ENCODE results near the gene PRDM16. TPM values are rescaled to one million over a fixed set of nuclear protein-coding genes. Genes with fewer than 3 reads are reported as not detected.

Gene PRDM16
- total RNA-seq, 1 donor from 2014 or later, result 0.13 TPM

DNA sequence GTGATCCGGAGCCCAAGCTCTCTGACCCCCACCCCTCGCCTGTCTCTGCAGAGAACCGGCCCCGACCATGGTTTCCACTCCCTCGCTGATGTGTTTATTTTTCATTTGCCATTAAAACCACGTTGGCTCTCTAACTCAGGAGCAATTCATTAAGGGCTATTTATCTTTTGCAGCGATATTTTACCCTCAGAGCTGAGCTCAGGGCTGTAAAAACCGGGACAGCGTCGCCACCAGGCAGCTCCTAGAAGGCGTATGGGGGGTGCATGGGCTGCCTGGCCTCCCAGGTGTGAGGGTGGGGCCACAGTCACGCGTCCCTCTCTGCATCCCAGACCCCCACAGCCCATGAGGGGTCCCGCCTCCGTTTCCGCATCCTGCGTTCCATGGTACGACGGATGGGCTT is 71.4 kb downstream of the PRDM16 start:
- DNase-seq (ENCODE audit: low read depth, low spot score), result no peak

DNA sequence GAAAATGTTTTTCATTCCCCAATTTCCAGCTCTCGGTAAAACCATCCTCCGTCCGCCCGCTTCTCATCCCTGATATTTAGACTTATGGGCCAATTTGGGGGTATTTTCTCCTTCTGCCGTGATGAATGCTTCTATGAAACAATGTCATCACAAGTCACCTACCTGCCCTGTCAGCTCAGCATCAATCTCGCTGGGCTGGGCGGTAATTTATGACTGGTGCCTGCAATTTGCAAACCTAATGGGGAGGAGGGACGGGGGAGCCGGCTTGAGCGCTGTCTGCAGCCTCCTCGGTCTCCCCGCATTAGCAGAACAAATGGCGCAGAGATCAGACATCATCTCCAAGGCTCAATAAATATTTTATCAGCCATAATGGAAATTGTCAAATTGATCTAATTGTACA is 72.1 kb downstream of the PRDM16 start:
- DNase-seq (ENCODE audit: low read depth, low spot score), result no peak

DNA sequence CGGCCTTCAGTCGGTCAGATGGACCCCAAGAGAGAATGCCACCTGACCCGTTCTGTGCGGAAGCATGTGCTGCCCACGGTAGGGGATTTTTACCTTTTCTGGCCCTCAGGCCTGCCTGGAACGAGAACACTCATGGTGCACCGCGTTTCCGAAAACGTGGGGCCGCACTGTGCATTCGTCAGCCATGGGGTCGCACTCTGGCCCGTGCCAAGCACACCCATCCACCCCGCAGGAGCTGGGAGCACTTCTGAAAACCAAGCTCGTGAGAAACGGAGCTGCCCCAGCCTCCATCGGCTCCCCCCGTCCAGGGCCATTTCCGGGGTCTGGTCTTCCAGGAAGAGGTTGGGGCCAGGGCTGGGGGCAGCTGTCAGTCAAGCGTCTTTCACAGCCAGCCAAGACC is 72.8 kb downstream of the PRDM16 start:
- DNase-seq (ENCODE audit: low read depth, low spot score), result no peak

DNA sequence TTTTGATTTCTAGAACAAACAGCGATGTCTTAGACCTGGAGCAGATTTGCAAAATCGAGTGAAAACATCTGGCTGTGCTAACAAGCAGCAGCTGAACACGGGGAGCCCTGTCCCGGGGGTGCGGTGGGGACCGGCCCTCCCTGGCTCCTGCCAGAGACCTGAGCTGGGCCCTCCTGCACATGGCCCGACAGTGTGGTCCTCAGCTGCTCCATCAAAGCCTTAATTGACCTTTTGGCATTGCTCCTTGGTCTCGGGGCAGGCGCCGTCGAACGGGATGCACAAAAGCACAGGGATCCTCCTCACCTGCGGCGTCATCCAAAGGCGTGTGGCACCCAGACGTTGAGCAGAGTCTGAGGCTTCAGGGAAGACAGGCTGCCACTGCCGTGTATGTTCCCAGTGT is 73.2 kb downstream of the PRDM16 start:
- DNase-seq (ENCODE audit: low read depth, low spot score), result no peak

DNA sequence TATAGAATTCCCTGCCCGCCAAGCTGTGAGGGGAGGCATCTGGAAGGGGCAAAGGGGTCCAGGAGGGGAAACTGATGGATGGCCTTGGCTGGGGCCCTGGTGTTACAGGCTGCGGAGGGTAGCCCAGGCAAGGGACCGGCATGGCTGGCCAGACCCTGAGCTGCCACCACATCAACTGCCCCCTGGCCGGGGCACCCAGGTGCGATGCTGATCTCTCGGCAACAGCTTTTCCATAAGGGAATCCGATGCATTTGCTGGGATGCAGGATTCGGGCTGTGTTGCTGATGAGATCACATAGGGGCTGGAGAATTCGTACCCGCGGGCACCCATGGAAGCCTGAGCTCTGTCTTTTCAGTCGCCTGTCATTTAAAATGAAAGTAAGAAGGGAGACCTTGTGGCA is 73.7 kb downstream of the PRDM16 start:
- no peak for DNase-seq (ENCODE audit: low read depth, low spot score)

DNA sequence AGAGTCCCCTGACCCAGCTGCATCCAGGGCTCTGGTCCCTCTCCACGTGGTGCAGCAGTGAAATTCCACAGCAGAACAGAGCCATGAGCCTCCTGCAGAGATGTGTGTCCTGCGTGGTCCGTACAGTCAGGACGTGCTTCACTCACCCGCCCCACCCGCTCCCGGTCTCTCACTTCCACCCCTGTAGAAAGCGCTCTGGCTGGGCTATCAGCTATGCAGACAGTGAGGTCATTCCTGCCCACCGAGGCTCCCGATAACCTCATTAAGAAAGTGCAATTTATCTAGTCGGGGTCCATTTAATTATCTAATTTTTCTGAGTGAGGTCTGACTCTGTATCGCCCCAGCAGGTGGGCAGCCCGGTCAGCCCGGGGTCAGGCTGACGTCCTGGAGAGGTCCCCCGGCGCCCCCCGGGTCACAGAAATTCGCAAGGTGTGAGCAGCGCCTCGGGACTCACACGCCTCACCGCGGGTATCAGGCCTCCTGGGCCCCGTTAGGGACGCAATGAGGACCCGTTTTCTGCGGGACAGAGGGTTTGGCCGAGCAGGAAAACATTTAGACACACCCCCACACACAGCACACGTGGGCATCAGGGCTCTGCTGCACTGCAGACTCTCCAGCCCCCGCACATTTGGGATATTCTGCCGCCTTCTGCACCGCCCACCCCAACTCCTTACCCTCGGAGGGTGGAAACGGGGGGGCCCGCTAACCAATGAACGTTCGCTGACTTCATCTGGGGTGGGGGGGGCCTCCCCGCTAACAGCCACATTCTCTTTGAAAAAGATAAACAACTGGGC is 76.7 kb downstream of the PRDM16 start:
- no peak for DNase-seq (ENCODE audit: low read depth, low spot score)

DNA sequence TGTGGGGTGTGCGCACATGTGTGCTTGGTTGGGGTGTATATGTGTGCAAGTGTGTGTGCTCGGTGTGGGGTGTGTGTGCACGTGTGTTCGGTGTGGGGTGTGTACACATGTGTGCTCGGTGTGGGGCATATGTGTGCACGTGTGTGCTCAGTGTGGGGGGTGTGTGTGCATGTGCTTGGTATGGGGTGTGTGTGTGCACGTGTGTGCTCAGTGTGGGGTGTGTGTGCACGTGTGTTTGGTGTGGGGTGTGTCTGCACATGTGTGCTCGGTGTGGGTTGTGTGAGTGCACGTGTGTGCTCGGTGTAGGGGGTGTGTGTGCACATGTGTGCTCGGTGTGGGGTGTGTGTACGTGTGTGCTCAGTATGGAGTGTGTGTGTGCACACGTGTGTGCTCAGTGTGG is 77.5 kb downstream of the PRDM16 start:
- no peak for DNase-seq (ENCODE audit: low read depth, low spot score)

DNA sequence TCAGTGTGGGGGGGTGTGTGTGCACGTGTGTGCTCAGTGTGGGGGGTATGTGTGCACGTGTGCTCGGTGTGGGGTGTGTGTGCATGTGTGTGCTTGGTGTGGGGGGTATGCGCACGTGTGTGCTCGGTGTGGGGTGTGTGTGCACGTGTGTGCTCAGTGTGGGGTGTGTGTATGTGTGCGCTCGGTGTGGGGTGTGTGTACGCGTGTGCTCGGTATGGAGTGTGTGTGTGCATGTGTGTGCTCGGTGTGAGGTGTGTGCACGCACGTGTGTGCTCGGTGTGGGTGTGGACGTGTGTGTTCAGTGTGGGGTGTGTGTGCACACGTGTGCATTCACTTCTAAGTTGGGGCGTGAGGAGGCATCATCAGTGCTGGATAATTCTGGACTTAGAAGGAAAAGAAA is 77.9 kb downstream of the PRDM16 start:
- no peak for DNase-seq (ENCODE audit: low read depth, low spot score)

DNA sequence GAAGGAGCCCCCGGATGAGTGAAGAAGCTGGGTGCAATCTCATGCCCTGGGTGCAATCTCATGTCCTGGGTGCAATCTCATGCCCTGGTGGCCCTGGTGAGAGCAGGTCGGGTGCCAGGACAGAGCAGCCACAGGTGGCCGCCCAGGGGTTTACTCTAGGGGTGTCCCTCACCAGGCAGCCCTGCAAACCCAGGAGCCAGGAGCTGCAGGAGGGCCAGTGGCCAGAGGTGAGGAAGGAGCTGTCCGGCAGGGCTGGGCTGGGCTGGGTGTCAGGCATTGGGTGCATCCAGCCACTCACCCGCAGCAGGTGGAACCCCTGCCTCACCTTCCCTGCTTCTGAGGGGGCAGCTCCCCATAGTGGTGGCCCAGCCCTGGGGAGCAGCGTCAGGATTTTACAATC is 79.2 kb downstream of the PRDM16 start:
- DNase-seq (ENCODE audit: low read depth, low spot score), result no peak

DNA sequence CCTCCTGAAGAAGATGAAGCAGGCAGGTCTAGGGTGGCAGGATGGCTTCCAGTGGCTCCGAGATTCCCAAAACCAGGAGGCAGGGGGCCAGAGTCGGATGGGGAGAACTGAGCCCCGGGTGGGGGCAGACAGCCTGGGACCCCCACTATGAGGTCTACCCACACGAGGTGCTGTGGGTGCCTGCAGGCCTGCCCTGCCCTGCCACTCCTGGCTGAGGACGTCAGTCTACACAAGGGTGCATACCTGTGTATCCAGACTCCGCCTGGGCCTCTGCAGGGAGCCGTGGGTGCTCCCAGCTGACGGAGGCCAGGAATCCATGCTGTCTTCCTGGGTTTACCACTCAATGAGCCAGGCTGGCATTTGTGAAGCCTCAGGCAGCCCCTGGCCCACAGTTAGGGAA is 80.3 kb downstream of the PRDM16 start:
- DNase-seq (ENCODE audit: low read depth, low spot score), result no peak

DNA sequence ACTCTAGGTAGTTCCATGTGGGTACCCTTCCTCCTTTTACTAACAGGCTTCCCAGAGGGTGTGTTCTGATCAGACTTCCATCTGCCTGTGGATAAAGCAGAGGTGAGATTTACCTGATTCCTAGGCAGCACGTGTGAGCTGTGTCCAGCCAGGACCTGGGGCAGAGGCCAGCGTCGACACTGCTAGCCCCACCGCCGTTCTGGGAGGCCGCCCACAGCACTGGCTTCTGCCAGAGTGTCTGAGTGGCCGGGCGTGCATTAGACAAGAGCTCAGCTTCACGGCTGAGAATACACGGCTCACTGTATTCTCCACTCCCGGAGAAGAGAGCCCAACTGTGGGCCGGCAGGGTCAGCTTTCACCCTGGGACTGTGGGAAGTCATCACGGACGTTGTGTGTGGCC is 82.5 kb downstream of the PRDM16 start:
- no peak for DNase-seq (ENCODE audit: low read depth, low spot score)

DNA sequence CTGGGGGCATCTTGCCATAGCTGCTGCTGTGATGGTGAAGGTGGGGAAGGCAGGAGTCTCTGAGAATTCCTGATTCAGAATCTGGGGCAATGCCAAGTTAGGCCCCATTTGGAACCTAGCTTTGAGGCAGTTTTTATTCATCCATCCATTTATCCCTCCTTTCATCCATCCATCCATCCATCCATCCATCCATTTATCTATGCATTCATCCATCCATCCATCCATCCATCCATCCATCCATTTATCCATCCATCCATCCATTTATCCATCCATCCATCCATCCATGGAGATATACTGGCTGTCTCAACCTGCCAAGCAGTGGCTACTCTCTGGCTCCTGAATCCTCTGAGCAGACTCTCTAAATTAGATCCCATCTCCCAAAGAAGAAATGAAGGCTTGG is 83.1 kb downstream of the PRDM16 start:
- no peak for DNase-seq (ENCODE audit: low read depth, low spot score)

DNA sequence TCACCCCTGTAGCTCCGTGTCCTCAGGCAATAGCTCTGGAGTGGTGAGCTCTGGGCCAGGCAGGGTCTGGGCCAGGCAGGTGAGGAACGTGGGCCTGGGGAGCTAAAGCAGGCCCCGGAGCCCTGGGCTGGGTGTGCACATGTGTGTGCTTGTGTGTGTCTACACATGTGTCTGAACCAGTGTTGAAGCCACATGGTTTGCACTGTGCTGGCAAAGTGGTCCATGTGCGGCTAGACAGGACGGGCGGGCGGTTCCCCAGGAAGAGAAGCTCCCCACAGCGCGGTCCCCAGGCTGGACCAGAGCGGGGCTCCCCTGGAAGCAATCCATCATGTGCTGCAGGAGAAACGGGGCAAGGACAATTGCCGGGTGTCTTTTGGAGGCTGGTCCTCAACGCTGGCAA is 84.2 kb downstream of the PRDM16 start:
- no peak for DNase-seq (ENCODE audit: low read depth, low spot score)

DNA sequence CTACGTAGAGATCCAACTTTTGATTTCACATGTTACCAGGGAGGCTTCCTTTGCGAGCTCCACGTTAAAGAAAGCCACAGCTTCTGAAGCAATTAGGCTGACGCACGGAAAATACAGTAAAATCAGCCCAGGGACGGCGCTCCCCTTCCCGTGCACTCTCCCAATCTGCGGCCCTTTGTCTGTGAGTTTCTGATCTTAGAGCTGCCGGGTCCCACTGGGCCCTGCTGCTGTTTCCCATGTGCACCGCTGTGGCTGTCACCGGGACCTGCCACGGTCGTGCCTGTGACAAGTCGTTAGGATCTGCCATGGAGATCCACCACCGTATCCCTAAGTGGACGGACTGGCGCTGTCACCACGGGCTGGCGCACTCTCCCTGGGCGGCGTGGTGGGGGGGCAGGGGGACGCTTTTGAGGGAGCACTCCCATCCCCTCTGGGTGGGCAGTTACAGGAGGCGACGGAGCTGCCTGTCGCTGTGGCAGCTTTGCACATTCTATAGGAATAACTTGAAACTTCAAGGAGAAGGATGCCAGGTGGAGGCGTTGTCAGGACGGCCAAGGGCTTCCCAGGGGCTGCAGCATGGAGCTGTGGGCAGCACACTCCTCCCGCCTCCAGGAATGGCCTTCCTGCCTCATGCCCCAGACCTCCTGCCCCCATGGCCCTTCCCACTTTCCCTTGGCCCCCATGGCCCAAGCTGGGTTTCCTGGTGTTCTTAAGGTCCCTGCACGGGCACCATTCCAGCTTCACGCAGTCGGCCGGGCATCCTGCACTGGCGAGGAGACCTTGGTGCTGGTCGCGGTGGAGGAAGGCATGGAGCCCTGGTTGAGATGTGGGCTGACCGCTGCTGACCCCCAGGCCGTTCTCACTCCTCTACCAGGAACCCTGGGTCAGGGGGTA is 85.1 kb downstream of the PRDM16 start:
- no peak for DNase-seq (ENCODE audit: low read depth, low spot score)

DNA sequence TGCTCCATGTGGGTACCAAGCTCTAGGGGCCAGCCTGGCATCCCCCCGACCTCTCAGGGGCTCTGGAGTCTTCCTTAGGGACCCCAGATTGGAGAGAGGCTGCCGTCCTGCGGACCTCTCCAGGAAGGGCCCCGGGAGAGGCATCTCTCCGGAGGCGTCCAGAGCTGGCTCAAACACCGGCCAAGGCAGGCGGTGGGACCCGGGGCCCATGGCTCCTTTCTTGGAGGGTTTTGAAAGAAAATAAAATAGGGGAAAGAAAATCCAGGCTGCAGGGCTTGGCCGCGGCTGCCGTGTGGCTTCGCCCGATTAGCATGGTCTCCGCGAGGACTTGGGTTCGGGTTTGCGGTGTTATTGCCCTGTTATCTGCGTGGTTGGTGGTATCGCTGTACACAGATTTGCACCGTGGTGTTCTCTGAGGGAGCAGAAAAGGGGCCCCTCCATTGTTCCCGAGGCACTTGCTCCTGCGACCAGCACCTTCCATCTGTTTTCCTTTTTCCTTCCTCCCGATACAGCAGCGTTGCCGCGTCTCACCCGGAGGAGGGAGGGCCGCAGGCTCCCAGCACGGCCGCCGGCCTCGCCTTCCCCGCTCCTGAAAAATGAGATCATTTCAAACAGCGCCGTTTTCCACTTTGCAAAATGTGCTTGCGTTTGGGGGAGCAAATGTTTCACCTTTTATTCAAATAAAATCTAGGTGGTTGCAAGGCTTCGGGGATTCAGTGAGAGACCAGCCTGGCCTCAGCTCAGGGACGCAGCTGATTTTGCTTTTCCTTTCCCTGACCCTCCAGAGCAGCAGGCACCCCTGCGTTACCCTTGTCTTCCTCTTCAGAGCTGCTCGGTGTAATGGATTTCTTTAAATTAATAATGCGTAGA is 86.3 kb downstream of the PRDM16 start:
- no peak for DNase-seq (ENCODE audit: low read depth, low spot score)

DNA sequence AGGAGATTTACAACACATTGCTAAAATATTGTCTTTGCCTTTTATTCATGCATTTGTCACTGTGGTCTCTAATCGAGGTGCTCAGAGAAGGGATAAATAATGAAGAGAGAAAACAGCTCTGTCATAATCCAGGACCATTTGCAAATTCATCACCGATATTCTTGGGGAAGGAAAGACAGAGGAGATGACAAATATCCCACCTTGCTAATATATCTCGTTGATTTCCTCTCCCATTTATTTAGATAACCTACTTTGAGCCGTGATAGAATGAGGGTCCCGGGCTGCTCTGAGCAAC is 86.9 kb downstream of the PRDM16 start:
- DNase-seq (ENCODE audit: low read depth, low spot score), result no peak

DNA sequence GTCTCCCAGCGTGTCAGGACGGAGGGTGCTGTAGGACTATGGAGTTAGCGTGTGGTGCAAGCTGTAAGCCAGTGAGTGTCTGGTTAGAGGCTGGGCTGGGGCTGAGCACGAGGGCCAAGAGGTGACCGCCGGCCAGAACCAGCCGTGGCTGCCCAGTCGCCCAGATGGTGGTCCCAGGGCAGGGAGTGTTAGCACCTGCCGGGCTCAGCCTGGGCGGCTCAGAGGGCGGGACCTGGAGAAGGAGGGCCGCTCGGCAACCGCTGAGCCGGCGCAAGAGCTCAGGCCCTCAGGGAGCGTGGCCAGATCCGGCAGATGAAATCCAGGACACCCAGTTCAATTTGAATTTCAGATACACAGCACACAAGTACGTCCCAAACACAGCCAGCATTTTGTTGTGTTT is 87.9 kb downstream of the PRDM16 start:
- DNase-seq (ENCODE audit: low read depth, low spot score), result no peak

DNA sequence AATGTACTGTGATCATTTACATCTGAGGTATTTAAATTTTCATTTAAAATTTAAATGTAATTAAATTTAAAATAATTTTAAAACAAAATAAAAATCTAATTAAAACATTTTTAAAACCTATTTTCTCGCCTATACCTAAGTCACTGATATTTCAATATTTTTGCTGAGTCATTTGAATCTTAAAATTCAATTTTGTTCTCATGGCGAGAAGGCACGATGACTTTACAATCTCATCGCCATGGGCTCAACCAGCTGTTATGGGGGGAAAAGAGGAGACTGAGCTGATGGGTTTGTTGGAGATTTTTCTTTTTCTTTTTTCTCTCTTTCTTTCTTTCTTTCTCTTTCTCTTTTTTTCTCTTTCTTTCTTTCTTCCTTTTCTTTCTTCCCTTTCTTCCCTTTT is 89.3 kb downstream of the PRDM16 start:
- DNase-seq (ENCODE audit: low read depth, low spot score), result no peak

DNA sequence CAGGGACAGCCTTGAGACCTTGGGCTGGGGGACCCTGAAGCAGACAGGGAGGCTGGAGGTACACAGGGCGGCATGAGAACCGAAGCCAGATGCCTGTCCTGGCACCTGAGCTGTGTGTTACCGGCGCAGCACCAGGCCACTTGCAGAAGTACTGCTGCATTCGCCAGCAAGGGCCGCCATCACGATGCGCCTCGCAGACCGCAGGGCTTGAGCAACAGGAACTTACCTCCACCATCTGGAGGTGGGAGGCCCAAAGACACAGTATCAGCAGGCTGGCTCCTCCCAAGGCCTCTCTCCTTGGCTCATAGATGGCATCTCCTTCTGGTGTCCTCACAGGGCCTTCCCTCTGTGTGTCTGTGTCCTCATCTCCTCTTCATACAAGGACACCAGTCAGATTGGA is 90.1 kb downstream of the PRDM16 start:
- no peak for DNase-seq (ENCODE audit: low read depth, low spot score)

DNA sequence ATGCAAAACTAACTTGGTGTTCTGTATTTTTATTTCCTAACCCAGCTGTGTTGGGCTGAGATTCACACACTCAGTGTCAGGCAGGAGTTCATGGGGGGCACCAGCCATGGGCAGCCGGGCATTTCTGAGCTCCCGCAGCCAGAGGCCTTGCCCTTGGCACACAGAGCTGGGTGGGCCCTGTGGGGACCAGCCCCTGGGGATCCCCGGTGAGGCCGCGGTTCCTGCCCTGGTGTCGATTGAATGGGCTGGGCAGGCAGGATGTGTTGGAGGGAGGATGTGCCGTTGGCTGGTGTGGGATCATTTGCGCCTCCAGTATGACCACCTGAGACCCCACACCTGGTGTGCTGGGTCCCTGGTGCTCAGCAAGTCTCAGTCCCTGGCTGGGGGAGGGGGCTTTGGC is 91.0 kb downstream of the PRDM16 start:
- no peak for DNase-seq (ENCODE audit: low read depth, low spot score)

DNA sequence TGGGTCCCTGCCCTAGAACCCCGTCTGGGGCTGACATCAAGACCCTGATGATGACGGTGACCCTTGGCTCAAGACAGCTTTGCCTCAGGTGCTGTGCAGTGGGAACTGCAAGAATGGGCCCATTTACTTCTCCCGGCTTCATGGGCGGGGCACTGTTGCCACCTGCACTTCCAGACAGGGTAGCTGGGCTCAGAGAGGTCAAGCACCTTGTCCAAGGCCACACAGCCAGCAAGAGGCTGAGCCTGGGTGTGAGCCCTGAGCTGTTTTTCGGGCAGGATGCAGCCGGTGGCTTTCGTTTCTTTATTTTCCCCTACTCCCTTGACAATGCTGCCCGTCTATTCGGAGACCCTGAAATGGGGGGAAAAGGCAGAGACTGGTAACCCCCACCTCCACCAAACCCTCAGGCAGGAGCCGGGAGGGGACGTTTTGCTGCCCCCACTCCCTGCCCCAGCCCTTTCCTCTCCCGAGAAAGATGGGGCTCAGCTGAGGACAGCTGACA is 91.7 kb downstream of the PRDM16 start:
- no peak for DNase-seq (ENCODE audit: low read depth, low spot score)
